GM21390 (cell line): ENCODE measurements around the gene BAZ1A.
A peak's percentile ranks its signal among the peaks of the same experiment; 100 is the strongest.

ENCODE experiments used
- ATAC-seq: cut with Tn5 transposase; IDR thresholded peaks from one replicate; pipeline ENCODE4 v1.9.1; 2021; ENCODE audit not compliant: unreplicated experiment

BAZ1A gene

DNA sequence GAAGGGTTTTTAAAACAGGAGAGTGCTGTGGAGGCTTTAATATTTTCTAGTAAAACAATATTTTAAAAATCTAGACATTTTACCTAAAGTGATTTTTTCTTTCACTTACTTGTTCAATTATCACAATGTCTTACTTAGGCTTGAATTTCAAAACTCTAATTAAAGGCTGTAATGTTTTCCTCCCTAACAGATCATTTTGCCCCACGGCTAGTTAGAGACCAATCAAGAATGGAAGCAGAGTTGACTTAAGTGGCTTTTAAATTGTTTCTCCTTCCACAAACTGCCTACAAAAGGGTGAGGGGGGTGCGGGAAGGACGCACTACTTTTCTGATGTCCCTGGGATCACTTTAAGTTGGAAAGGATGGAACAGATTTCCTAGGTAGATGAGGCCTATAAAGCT is 151.3 kb downstream of the BAZ1A start:
- no peak for ATAC-seq

- no peak for ATAC-seq
Measured at GRCh38 chr14:34722723-34723545, 152.2 kb downstream of the BAZ1A start.

- ATAC-seq, result no peak
Measured at GRCh38 chr14:34721129-34721528, 154.0 kb downstream of the BAZ1A start.

DNA sequence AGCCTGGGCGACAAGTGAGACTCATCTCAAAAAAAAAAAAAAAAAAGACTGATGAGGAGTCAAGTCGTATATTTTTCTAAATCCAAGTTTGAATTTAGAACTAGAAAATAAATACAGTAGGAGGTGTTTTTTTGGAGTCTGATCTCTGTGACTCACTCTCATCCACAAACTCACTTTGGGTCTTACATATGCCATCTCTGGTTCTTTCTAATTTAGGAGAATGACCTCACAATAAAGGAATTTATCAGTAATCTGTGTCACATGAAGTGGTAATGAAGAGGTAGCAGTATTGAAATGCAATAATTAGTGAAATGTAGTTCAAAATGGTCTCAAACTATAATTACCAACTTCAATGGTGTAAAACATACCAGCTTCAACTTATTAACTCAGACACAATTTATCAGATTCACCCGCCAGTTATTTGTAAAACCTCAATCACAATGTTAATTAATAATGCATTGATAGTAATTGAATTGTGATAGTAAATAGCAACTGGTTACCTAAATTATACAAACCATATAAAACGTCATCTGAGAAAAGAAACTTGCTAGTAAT is 156.3 kb downstream of the BAZ1A start:
- ATAC-seq, result no peak

- no peak for ATAC-seq
Measured at GRCh38 chr14:34715127-34715863, 159.9 kb downstream of the BAZ1A start.

DNA sequence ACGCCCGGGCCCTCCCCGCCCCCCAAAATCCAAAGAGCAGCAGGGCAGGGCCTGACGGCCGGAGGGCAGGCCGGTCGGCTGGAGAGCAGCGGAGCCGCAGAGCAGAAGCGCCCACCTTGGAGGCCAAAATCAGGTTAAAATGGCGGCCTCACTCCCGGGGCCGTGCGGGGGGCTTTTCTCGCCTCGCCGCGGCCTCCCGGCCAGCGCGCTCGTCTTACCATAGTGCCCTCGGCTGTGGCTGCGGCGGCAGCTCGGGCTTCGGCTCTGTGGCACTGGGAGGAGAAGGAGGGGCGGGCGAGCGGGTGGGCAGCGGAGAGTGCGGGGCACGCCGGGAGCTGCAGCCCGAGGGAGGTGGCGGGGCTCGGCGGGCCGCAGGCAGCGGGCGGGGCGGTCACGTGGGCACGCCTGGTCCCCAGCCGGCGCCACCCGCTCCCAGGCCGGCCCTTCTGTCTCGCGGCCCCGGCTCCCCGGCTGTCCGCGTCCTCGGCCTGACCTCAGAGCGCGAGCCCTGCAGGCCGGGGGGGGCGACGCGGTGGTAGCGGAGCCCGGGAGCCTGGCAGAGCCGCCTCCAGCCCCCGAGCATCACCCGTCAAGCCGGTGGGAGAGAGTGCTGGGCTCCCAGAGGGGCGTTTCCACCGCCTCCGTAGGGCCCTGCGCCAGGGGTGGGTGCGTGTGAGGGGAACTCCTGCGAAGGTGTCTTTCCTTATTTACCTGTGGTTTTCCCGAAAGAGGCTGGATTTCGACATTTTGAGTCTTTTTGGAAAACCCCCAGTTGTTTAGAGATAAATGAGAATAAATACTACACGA is 160.6 kb downstream of the BAZ1A start, which contains the start of gene CFL2:
Gene CFL2, minus strand, starts transcription at position 274 of the 807 bp plus-strand sequence. Its CDS starts 53 bp downstream, at position 221.
- peak; percentile 84 for ATAC-seq

- peak; percentile 5 for ATAC-seq
Measured at GRCh38 chr14:34713681-34714319, 161.4 kb downstream of the BAZ1A start.

GRCh38 chr14:34713122-34713680 is 162.0 kb downstream of the BAZ1A start:
- no peak for ATAC-seq

- ATAC-seq, result no peak
Measured at GRCh38 chr14:34711796-34712712, 163.1 kb downstream of the BAZ1A start.

GRCh38 chr14:34711169-34711568 is 164.0 kb downstream of the BAZ1A start:
- ATAC-seq, result peak; percentile 60

DNA sequence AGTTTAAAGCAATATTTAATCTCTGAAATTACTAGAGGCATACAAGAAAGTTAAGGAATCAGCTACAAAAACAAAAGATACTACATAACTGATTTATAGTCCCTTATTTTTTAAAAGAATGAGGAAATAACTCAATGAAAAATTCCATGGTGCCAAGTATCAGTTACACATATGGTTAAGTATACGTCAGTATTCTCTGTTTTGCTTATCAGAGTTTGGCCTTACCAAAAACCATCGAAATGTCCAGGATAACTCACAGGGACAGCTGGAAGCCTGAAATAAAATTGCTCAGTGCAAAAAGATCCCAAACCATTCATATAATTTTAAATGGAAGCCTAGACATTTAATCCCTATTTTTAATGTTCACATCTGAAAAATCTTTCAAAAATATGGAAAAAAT is 164.4 kb downstream of the BAZ1A start:
- ATAC-seq, result no peak

GRCh38 chr14:34710006-34710405 is 165.2 kb downstream of the BAZ1A start:
- no peak for ATAC-seq

DNA sequence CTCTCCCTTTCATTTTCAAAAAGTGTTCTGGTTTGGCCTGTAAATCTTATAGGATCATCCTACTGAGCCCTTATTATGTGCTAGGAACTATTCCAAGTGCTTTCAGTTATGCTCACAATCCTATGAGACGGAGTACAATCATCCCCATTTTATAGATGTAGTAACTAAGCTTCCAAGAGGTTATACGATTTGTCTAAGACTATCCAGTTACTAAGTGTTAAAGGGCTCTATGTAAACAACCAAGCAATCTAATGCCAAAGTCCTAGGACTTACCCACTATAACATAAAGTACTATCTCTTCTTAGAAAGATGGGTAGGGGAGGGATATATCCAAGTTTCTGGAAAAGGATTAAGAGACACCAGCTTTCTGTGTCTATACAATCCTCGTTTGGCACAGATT is 167.4 kb downstream of the BAZ1A start:
- ATAC-seq, result no peak
